Activated naive CD4-positive, alpha-beta T cell treated with anti-CD3 and anti-CD28 coated beads, Interleukin-2, amount 10 ng/mL, durations not matched to agents 5 hours and 36 hours (primary cell): Measurements from ENCODE around the gene MBD3L1. TPM values are rescaled to one million over a fixed set of nuclear protein-coding genes. Genes with fewer than 3 reads are reported as not detected.

Experiments
- total RNA-seq, 2 experiments: library from RNA; stranded (reverse); gene quantifications; one replicate each; pipeline ENCODE4 v1.2.3, GENCODE V29; 2021

The MBD3L1 gene
- total RNA-seq = not detected

DNA sequence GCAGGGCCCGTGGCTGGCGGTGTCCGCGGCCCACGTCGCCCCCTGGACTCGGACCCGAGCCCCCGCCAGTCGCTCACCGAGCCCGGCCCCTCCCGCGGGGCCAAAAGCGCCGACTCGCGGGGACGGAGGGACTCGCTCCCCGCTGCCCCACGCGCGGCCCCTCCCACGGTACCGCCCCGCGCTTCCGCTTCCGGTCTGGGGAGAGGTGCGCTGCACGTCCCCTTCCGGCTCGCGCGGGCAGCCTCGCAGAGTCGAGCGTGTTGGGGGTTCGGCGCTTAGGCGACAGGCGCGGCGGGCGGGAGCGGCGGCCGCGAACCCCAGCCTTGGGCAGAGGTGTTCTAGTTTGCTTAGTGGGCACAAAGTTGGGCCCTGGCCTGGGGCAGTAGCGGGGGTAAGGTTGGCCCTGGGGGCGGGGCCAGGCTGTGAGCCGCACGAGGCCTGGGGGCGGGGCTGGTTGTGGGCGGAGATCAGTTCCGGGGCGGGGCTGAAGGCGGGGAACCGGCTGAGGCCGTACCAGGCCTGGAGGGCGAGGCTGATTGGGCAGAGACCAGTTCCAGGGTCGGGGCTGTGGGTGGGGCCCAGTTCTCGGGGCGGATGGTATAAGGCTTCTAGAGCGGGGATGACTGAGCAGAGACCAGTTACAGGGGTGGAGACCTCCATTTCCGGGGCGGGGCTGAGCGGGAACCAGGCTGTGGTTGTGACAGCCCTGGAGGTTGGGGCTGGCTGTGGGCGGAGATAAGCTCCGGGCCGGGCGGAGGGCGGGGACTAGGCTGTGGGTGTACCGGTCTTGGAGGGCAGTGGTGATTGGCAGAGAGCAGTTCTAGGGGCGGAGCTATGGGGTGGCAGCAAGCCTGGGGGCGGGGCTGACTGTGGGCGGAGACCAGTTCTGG, at the start of gene MBD3L1, which contains the start of gene ZNF558:
MBD3L1 (plus strand) TSS at position 246 of the 890 bp plus-strand sequence. CDS start 10,302 bp downstream, outside the sequence.
ZNF558 (minus strand) TSS at position 173 of the 890 bp plus-strand sequence. CDS start 9,645 bp downstream, outside the sequence.

Other genes starting within 250 kb of the MBD3L1 start
- gene ADAMTS10, start 221.7 kb upstream of the MBD3L1 start, total RNA-seq = 10 to 100 TPM; 19.3 to 24.7 TPM
- gene NFILZ, start 201.7 kb upstream of the MBD3L1 start, total RNA-seq = not detected
- not detected for gene ACTL9, start 133.6 kb upstream of the MBD3L1 start, total RNA-seq
- not detected for gene OR2Z1, start 110.7 kb upstream of the MBD3L1 start, total RNA-seq
- 10 to 100 TPM; 27.2 to 30.1 TPM for gene ZNF558, start 73 bp upstream of the MBD3L1 start, total RNA-seq
- not detected for gene MUC16, start 178.0 kb downstream of the MBD3L1 start, total RNA-seq